ENCODE data around the gene C1orf74. TPM values are rescaled to one million over a fixed set of nuclear protein-coding genes. Genes with fewer than 3 reads are reported as not detected.

Gene C1orf74
- total RNA-seq, 1 experiment from 2014 or later: 5.7 TPM

- POLR2A ChIA-PET (ENCODE audit: unreplicated experiment): interaction anchor here (0.6 to 1.1 kb wide), 6 partner anchors 10 to 518 kb away, joined by 3 to 21 read pairs (median 3); partner anchors contain the start of genes C1orf74 and IRF6
- Histone ChIP-seq H3K27me3 (ENCODE audit: low read length) (no peaks in the 10 kb centered on the region), H4K20me1 (ENCODE audit: low read length) (no peaks in the 10 kb centered on the region), H3K9ac (ENCODE audit: low read length) (peak overlapping the region; percentile 81), H3K9me2 (replicated peaks; ENCODE audit: low read length) (no peaks in the 10 kb centered on the region), H3K4me2 (ENCODE audit: low read length) (peak overlapping the region; percentile 88), H3K27ac (ENCODE audit: low read length) (peak overlapping the region; percentile 95), H3K36me3 (ENCODE audit: low read depth, low read length) (no peaks in the 10 kb centered on the region), H3K4me1 (ENCODE audit: insufficient read depth, low read length) (peaks cover 54% of the 10 kb centered on the region), H3F3A (ENCODE audit: low read length, unreplicated experiment) (peaks cover 12% of the 10 kb centered on the region), H3K79me2 (ENCODE audit: low read length) (peaks cover 6% of the 10 kb centered on the region), H3K4me3 (ENCODE audit: low read length) (peak overlapping the region; percentile 59), H2AFZ (ENCODE audit: low read length) (peak overlapping the region; percentile 73), H3K9me3 (ENCODE audit: low read length) (no peaks in the 10 kb centered on the region)
- ATAC-seq: peak; percentile 32
- DNase-seq: peak; percentile 78
- intact Hi-C loops (cut with micrococcal nuclease): loop anchor here (1.0 to 10.0 kb wide), 3 partner anchors 17 to 411 kb away; partner anchors contain the start of genes IRF6 and SERTAD4
- TSS peak; percentile 18 for BruUV-seq (replicated peaks)
- CTCF ChIA-PET: interaction anchor here (0.7 to 2.3 kb wide), 9 partner anchors 9 to 245 kb away, joined by 3 to 10 read pairs (median 3); partner anchors contain the start of gene C1orf74
- TF ChIP-seq EZH2 (IDR thresholded peaks at IDR 0.05; ENCODE audit: low read length, unreplicated experiment) (no peak), CTCF (conservative IDR thresholded peaks at IDR 0.05; ENCODE audit: low read depth, low read length) (peak; percentile 96)
Observed at GRCh38 chr1:209823143-209824041, 39.0 kb upstream of the C1orf74 start.

GRCh38 chr1:209822706-209823105 is 38.3 kb upstream of the C1orf74 start:
- no peaks in the 10 kb centered on the region for H3K36me3 ChIP-seq (ENCODE audit: low read depth, low read length)
- intact Hi-C loops (cut with micrococcal nuclease): loop anchor here (1.0 to 10.0 kb wide), 3 partner anchors 16 to 412 kb away; partner anchors contain the start of genes IRF6 and SERTAD4
- H3K79me2 ChIP-seq (ENCODE audit: low read length): no peaks in the 10 kb centered on the region
- TF ChIP-seq CTCF (conservative IDR thresholded peaks at IDR 0.05; ENCODE audit: low read depth, low read length) (no peak), EZH2phosphoT487 (IDR thresholded peaks at IDR 0.05; ENCODE audit: borderline replicate concordance, low read length) (no peak), EZH2 (IDR thresholded peaks at IDR 0.05; ENCODE audit: low read length, unreplicated experiment) (no peak)
- H3F3A ChIP-seq (ENCODE audit: low read length, unreplicated experiment): peaks cover 12% of the 10 kb centered on the region
- no TSS peak for BruUV-seq (replicated peaks)
- H3K9me2 ChIP-seq (replicated peaks; ENCODE audit: low read length): no peaks in the 10 kb centered on the region
- H3K4me2 ChIP-seq (ENCODE audit: low read length): peak overlapping the region; percentile 88
- DNase-seq (no peak), ATAC-seq (no peak)
- H3K9ac ChIP-seq (ENCODE audit: low read length): peak overlapping the region; percentile 81
- H3K27ac ChIP-seq (ENCODE audit: low read length): peak overlapping the region; percentile 95
- H3K27me3 ChIP-seq (ENCODE audit: low read length): no peaks in the 10 kb centered on the region
- POLR2A ChIA-PET (ENCODE audit: unreplicated experiment): interaction anchor here (0.6 to 1.1 kb wide), 5 partner anchors 14 to 517 kb away, joined by 3 to 21 read pairs (median 3); partner anchors contain the start of genes C1orf74 and IRF6
- no peaks in the 10 kb centered on the region for H4K20me1 ChIP-seq (ENCODE audit: low read length)
- peak overlapping the region; percentile 73 for H2AFZ ChIP-seq (ENCODE audit: low read length)
- H3K9me3 ChIP-seq (ENCODE audit: low read length): no peaks in the 10 kb centered on the region
- H3K4me1 ChIP-seq (ENCODE audit: insufficient read depth, low read length): peaks cover 54% of the 10 kb centered on the region
- CTCF ChIA-PET: interaction anchor here (0.7 to 2.3 kb wide), 5 partner anchors 14 to 35 kb away, joined by 3 to 10 read pairs (median 4); no protein-coding TSS in a partner anchor
- H3K4me3 ChIP-seq (ENCODE audit: low read length): peak overlapping the region; percentile 59

All from PC-3 (cell line).